HepG2 (cell line): ENCODE data around the gene HIGD1A. TPM values are rescaled to one million over a fixed set of nuclear protein-coding genes. Genes with fewer than 3 reads are reported as not detected.

ENCODE experiments used
- CCDC6 ChIP-seq: sonication (generic); formaldehyde crosslinking; IDR thresholded peaks from 2 replicates; pipeline ENCODE4 v1.8.1; 2022; ENCODE audit warnings: mild to moderate bottlenecking, missing genetic modification reagents, moderate library complexity
- HDAC2 ChIP-seq: sonication (generic); formaldehyde crosslinking; IDR thresholded peaks from 2 replicates; pipeline ENCODE4 v1.4.0; 2020; ENCODE audit warnings: missing genetic modification reagents
- HMGA1 ChIP-seq: sonication (generic); formaldehyde crosslinking; conservative IDR thresholded peaks from 2 replicates; pipeline ENCODE4 v1.4.0; 2020; ENCODE audit warnings: missing genetic modification reagents
- HNRNPUL1 ChIP-seq: fragments of 200-400 bp; formaldehyde crosslinking; IDR thresholded peaks from 2 replicates; pipeline ENCODE4 v1.6.1; 2017; ENCODE audit warnings: low read depth, mild to moderate bottlenecking, low read length, moderate library complexity
- JARID2 ChIP-seq: sonication (generic); formaldehyde crosslinking; IDR thresholded peaks from 2 replicates; pipeline ENCODE4 v1.8.1; 2023; ENCODE audit warnings: missing genetic modification reagents, inconsistent platforms; ENCODE audit not compliant: insufficient replicate concordance
- RXRB ChIP-seq: IDR thresholded peaks from 2 replicates; pipeline ENCODE4 v1.6.1; 2016; ENCODE audit warnings: borderline replicate concordance, missing genetic modification reagents, missing compliant biosample characterization
- SALL1 ChIP-seq: sonication (generic); formaldehyde crosslinking; IDR thresholded peaks from 2 replicates; pipeline ENCODE4 v1.8.0; 2022; ENCODE audit warnings: mild to moderate bottlenecking, missing genetic modification reagents
- ZNF282 ChIP-seq: fragments of 450-650 bp; IDR thresholded peaks from 2 replicates; pipeline ENCODE4 v1.6.1; 2018; ENCODE audit not compliant: partially characterized antibody
- ZNF670 ChIP-seq: sonication (generic); formaldehyde crosslinking; IDR thresholded peaks from 2 replicates; pipeline ENCODE4 v1.8.0; 2022; ENCODE audit warnings: mild to moderate bottlenecking, missing genetic modification reagents, borderline replicate concordance
- ZNF703 ChIP-seq: sonication (generic); formaldehyde crosslinking; IDR thresholded peaks from 2 replicates; pipeline ENCODE4 v1.5.1; 2020; ENCODE audit warnings: missing genetic modification reagents, mild to moderate bottlenecking, moderate library complexity, borderline replicate concordance
- ZNF879 ChIP-seq: sonication (generic); formaldehyde crosslinking; IDR thresholded peaks from 2 replicates; pipeline ENCODE4 v1.8.1; 2023; ENCODE audit warnings: missing genetic modification reagents
- polyA plus RNA-seq, 8 experiments: library from polyadenylated mRNA; depleted of rRNA in 3 of 8; stranded (reverse) in 7 of 8; unstranded in 1 of 8; fragments of >200 nt; fragmentation: Illumina TruSeq in 4 of 8; extraction: Trizol in 4 of 8; gene quantifications; 2 replicates each; pipeline versions ENCODE4 v1.2.1 to v1.2.3, GENCODE V29; 2011 to 2016; ENCODE audit warnings: low read depth in 4 of 8, missing spikeins in 1 of 8, mixed read lengths in 1 of 8; ENCODE audit not compliant: insufficient read depth in 1 of 8
- total RNA-seq, 5 experiments: library from RNA; depleted of rRNA; stranded (reverse); fragments of >200 nt; fragmentation: Illumina TruSeq; extraction: Trizol; gene quantifications; 2 replicates each; pipeline ENCODE4 v1.2.3, GENCODE V29; 2016; ENCODE audit warnings: low read depth in 1 of 5
- TF ChIP-seq, protein P1 (sequence below): sonication (generic); formaldehyde crosslinking; IDR thresholded peaks from 2 replicates; pipeline ENCODE4 v1.8.0; 2023; ENCODE audit warnings: mild to moderate bottlenecking, missing genetic modification reagents
- TF ChIP-seq, protein P2 (sequence below): sonication (generic); formaldehyde crosslinking; IDR thresholded peaks from 2 replicates; pipeline ENCODE4 v1.8.1; 2023; ENCODE audit warnings: mild to moderate bottlenecking, moderate library complexity, missing genetic modification reagents
- TF ChIP-seq, protein P3 (sequence below): sonication (generic); formaldehyde crosslinking; IDR thresholded peaks from 2 replicates; pipeline ENCODE4 v1.5.1; 2020; ENCODE audit warnings: mild to moderate bottlenecking, missing genetic modification reagents, moderate library complexity
- TF ChIP-seq, protein P4 (sequence below): IDR thresholded peaks from 2 replicates; pipeline ENCODE4 v1.6.1; 2016; ENCODE audit warnings: low read depth, borderline replicate concordance
- TF ChIP-seq, protein P5 (sequence below), 2 experiments: sonication (generic) in 1 of 2; formaldehyde crosslinking in 1 of 2; IDR thresholded peaks; 2 replicates each; pipeline versions ENCODE4 v1.4.0 to v1.6.1; 2018 to 2020; ENCODE audit warnings: missing genetic modification reagents in 2 of 2, borderline replicate concordance in 1 of 2, low read depth in 1 of 2, mild to moderate bottlenecking in 1 of 2, missing biosample characterization in 1 of 2
- TF ChIP-seq, protein P6 (sequence below): sonication (generic); formaldehyde crosslinking; IDR thresholded peaks from 2 replicates; pipeline ENCODE4 v1.9.0; 2022; ENCODE audit warnings: low read depth, missing genetic modification reagents

The HIGD1A gene
- total and polyA plus RNA-seq, 2 of the 13 experiments (the other 11 are each of a cell fraction or from before 2014, with no cell fraction given): 222 to 253 TPM

DNA sequence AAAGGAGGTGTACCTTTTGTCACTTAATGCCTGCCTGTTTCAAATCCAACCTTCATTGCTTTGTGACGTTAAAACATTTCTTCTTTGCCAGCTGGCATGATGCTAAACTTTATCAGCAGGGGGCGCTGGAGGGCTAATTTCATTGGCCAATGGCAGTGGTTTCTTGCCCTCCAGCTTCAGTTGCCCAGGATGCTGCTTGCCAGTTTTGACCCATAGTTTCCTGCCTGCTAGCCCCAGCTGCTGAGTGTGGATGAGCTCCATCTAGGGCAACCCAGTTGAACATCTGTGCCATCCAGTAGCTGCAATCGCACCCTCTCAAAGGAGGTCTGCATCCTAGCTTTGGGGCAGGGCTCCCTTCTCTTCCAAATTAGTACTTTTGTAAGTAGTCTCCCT, 27.0 kb upstream of the HIGD1A start (continued):
- TF ChIP-seq HDAC2 (0 out of 2 replicates have a peak, but pooled peaks have one; percentile 16), ZNF670 (CRISPR knock-in tag) (0 out of 2 replicates have a peak, but pooled peaks have one; percentile 33), HNRNPUL1 (no peak), ZNF879 (CRISPR knock-in tag) (no peak), HMGA1 (CRISPR knock-in tag) (no peak), SALL1 (peak; percentile 46; the same call in 1 of the 2 replicates), JARID2 (CRISPR knock-in tag) (peak; percentile 31), ZNF703 (no peak), RXRB (CRISPR knock-in tag) (peak; percentile 25; the same call in 1 of the 2 replicates), ZNF282 (no peak), CCDC6 (CRISPR knock-in tag) (0 out of 2 replicates have a peak, but pooled peaks have one; percentile 29)
- TF ChIP-seq, protein P1, sequence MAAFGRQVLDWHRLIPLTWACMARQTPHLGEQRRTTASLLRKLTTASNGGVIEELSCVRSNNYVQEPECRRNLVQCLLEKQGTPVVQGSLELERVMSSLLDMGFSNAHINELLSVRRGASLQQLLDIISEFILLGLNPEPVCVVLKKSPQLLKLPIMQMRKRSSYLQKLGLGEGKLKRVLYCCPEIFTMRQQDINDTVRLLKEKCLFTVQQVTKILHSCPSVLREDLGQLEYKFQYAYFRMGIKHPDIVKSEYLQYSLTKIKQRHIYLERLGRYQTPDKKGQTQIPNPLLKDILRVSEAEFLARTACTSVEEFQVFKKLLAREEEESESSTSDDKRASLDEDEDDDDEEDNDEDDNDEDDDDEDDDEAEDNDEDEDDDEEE (CRISPR knock-in tag): no peak
- TF ChIP-seq, protein P2, sequence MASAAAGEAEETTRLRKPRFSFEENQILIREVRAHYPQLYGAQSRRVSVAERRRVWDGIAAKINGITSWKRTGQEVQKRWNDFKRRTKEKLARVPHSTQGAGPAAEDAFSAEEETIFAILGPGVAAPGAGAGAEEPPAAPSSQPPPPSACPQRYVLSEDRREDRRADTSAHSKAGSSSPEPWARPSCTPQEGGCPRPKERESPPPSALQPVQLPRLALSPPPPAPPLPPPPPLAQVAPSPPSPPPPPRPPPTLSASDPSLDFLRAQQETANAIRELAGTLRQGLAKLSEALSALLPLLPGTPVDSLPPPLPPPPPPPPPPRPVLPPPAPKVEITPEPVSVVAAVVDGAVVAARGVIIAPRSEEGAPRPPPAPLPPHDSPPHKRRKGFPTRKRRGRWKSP (CRISPR knock-in tag): peak; percentile 25; the same call in 1 of the 2 replicates
- TF ChIP-seq, protein P3, sequence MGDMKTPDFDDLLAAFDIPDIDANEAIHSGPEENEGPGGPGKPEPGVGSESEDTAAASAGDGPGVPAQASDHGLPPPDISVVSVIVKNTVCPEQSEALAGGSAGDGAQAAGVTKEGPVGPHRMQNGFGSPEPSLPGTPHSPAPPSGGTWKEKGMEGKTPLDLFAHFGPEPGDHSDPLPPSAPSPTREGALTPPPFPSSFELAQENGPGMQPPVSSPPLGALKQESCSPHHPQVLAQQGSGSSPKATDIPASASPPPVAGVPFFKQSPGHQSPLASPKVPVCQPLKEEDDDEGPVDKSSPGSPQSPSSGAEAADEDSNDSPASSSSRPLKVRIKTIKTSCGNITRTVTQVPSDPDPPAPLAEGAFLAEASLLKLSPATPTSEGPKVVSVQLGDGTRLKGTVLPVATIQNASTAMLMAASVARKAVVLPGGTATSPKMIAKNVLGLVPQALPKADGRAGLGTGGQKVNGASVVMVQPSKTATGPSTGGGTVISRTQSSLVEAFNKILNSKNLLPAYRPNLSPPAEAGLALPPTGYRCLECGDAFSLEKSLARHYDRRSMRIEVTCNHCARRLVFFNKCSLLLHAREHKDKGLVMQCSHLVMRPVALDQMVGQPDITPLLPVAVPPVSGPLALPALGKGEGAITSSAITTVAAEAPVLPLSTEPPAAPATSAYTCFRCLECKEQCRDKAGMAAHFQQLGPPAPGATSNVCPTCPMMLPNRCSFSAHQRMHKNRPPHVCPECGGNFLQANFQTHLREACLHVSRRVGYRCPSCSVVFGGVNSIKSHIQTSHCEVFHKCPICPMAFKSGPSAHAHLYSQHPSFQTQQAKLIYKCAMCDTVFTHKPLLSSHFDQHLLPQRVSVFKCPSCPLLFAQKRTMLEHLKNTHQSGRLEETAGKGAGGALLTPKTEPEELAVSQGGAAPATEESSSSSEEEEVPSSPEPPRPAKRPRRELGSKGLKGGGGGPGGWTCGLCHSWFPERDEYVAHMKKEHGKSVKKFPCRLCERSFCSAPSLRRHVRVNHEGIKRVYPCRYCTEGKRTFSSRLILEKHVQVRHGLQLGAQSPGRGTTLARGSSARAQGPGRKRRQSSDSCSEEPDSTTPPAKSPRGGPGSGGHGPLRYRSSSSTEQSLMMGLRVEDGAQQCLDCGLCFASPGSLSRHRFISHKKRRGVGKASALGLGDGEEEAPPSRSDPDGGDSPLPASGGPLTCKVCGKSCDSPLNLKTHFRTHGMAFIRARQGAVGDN: peak; percentile 38; the same call in 1 of the 2 replicates
- TF ChIP-seq, protein P4, sequence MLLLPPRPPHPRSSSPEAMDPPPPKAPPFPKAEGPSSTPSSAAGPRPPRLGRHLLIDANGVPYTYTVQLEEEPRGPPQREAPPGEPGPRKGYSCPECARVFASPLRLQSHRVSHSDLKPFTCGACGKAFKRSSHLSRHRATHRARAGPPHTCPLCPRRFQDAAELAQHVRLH (CRISPR knock-in tag): peak; percentile 35; the same call in 1 of the 2 replicates
- TF ChIP-seq, protein P5, sequence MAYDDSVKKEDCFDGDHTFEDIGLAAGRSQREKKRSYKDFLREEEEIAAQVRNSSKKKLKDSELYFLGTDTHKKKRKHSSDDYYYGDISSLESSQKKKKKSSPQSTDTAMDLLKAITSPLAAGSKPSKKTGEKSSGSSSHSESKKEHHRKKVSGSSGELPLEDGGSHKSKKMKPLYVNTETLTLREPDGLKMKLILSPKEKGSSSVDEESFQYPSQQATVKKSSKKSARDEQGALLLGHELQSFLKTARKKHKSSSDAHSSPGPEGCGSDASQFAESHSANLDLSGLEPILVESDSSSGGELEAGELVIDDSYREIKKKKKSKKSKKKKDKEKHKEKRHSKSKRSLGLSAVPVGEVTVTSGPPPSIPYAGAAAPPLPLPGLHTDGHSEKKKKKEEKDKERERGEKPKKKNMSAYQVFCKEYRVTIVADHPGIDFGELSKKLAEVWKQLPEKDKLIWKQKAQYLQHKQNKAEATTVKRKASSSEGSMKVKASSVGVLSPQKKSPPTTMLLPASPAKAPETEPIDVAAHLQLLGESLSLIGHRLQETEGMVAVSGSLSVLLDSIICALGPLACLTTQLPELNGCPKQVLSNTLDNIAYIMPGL (CRISPR knock-in tag; IDR thresholded peaks at IDR 0.05; ENCODE audit: borderline replicate concordance in 1 of 2, low read depth in 1 of 2): peak; percentile 32 to 60; a peak in 2 of 4 replicates
- TF ChIP-seq, protein P6, sequence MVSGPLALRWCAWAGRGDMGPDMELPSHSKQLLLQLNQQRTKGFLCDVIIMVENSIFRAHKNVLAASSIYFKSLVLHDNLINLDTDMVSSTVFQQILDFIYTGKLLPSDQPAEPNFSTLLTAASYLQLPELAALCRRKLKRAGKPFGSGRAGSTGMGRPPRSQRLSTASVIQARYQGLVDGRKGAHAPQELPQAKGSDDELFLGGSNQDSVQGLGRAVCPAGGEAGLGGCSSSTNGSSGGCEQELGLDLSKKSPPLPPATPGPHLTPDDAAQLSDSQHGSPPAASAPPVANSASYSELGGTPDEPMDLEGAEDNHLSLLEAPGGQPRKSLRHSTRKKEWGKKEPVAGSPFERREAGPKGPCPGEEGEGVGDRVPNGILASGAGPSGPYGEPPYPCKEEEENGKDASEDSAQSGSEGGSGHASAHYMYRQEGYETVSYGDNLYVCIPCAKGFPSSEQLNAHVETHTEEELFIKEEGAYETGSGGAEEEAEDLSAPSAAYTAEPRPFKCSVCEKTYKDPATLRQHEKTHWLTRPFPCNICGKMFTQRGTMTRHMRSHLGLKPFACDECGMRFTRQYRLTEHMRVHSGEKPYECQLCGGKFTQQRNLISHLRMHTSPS (CRISPR knock-in tag): peak; percentile 30; the same call in 1 of the 2 replicates
